GM18868 (cell line): ENCODE measurements around the gene UTP15.

Source experiments
- ATAC-seq: cut with Tn5 transposase; IDR thresholded peaks from one replicate; pipeline ENCODE4 v1.9.1; 2021; ENCODE audit warnings: mild to moderate bottlenecking, moderate library complexity; ENCODE audit not compliant: unreplicated experiment

UTP15 gene, protein sequence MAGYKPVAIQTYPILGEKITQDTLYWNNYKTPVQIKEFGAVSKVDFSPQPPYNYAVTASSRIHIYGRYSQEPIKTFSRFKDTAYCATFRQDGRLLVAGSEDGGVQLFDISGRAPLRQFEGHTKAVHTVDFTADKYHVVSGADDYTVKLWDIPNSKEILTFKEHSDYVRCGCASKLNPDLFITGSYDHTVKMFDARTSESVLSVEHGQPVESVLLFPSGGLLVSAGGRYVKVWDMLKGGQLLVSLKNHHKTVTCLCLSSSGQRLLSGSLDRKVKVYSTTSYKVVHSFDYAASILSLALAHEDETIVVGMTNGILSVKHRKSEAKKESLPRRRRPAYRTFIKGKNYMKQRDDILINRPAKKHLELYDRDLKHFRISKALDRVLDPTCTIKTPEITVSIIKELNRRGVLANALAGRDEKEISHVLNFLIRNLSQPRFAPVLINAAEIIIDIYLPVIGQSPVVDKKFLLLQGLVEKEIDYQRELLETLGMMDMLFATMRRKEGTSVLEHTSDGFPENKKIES

GRCh38 chr5:73565139-73565968, at the start of gene UTP15, which contains the start of gene ANKRA2:
Gene UTP15, plus strand, starts transcription at chr5:73565743. Its CDS starts 1,602 bp downstream, at chr5:73567345.
Gene ANKRA2, minus strand, starts transcription at chr5:73565639. Its CDS starts 2,758 bp downstream, at chr5:73562881.
- peak; percentile 93 for ATAC-seq

DNA sequence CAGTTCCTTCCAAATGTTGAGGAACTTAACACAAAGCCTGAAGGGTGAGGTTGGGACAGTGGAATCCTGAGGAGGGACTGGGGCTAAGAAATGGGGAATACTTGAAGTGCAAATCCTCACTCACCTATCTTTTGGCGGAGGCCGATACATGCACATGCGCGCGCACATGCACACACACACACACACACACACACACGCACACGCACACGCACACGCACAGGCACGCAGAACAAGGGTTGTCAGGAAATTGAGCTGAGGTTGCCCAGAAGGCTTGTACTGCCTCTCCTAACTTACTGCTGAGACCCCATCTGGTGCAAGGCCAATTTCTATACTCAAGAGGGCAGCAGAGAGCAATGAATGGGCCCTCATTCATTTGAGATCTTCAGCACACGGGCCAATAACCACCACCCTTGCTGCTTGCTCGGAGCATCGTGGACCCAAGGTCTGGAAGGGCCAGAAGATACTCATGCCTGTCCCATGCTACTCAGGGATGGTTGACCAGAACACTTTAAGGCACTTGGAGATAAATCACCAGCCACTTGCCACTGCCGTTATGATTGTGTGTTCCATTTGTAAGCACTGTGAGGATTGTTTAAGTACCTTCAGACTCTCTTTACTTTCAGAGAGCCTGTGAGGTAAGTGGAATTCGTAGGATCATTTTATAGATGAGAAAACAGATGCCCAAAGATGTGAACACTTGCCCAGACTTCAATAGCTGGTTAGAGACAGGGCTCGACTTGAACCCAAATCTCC, 45.8 kb upstream of the UTP15 start:
- ATAC-seq: peak; percentile 96

GRCh38 chr5:73522989-73523388, 42.6 kb upstream of the UTP15 start:
- no peak for ATAC-seq

GRCh38 chr5:73523861-73524260, 41.7 kb upstream of the UTP15 start:
- ATAC-seq: no peak

GRCh38 chr5:73525606-73526203, 39.8 kb upstream of the UTP15 start:
- no peak for ATAC-seq

DNA sequence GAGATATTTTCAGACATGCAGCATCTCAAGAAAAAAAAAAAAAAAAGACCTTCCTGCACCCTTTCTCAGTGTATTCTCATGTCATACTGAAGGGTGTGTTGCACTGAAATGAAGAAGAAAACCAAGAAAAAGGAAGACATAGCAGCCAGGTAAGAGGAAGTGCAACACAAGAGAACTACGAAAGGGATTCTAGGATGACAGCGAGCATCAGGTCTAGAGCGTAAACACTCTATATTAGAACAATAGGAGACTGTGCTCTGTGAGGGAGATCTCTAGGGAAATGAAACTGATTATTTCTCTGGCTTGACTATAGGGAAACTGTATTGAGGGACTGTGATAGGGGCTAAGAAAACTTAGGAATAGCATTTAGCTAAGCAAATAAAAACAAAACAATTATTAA, 37.3 kb upstream of the UTP15 start:
- no peak for ATAC-seq

DNA sequence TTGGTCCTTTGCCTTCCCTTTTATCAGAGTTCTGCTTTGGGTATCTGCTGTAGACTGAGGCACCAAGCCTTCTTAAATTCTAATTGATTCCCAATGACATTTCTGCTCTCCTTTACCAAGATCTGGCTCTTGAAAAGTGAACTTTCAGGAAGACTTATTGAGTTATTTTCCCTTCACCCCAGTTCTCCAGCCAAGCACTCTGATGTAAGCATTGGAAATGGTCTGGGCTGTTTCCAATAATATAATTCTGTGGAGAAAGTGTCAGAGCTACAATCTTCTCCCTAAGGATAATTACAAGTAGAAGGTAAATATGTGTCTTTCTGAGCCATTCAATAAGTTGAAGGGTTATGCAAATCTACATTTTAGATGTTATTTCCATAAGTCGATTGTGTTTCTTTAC, 36.5 kb upstream of the UTP15 start:
- no peak for ATAC-seq

DNA sequence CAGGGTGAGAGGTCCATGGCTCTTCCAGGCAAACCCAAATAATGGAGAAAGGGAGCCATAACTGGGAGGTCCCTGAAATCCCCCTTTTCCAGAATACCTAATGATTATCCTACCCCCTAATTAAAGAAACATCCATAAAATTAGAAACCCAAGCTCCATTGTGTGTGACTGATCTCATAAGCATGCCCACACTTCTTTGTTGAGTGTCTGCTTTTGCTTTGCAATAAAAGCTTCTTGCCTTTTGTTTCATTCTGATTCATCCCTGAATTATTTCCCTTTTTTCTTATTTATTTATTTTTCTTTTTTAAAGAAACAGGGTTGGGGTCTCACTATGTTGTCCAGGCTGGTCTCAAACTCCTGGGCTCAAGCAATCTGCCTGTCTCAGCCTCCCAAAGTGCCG, 34.2 kb upstream of the UTP15 start:
- no peak for ATAC-seq

DNA sequence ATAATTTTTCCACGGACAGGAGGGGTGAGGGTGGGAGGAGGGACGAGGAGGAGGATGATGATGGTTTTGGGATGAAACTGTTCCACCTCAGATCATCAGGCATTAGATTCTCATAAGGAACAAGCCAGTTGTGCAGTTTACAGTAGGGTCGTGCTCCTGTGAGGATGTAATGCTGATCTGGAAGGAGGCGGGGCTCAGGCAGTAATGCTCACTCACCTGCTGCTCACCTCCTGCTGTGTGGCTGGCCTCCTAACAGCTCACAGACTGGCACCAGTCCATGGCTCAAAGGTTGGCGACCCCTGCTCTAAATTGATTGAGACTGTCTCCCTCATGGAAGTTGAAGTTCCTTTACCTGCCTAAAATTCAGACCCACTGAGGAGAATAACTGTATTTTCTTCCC, 33.3 kb upstream of the UTP15 start:
- no peak for ATAC-seq

DNA sequence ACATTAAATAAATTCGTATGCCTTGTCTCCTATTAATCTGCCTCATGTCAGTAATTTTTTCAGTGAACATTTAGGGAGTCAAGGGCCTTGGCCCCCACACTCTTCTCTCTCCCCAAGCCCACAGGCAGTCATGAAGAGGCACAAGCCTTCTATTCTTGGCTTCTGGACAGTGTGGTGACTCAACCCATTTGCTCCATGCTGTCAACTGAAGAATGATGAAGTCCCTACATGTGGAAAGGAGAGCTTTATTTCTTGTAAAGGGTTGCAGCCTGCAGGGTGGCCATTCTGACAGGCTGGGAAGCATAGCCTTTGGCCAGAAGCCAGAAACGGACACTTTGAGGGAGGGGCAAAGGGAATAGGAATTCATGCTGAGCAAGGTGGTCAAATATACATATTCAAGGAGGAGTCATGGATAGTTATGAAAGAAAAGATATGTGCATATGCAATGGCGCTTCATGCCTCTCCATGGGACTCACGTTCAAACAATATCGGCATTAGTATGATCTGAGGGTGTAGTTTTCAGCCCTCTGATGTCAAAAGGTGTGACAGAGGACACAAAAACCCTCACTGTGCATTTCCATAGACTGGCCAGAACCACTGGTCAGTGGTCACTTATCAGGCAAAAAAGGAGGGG, 31.4 kb upstream of the UTP15 start:
- ATAC-seq: no peak

DNA sequence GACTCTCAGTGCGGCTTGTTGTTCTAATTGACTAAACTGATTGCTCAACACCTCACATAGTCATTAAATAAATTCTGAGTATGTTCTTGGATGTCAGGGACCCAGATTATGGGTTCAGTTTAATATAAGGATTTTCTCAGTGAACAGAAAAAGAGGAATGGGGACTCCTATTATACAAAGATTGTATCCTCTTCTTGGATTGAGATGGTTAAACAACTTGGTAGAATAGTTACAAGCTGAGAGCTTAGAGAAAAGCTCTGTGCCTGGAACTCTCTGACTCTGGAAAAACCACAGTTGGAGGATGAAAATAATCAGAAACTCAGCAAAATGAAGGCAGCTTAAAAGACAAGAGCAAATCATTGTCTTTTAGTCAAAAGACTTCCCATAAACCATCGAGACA, 30.6 kb upstream of the UTP15 start:
- no peak for ATAC-seq

GRCh38 chr5:73539730-73540129, 25.8 kb upstream of the UTP15 start:
- no peak for ATAC-seq

- no peak for ATAC-seq
These were observed 25.4 kb upstream of the UTP15 start for GRCh38 chr5:73540192-73540591.

GRCh38 chr5:73542020-73542419, 23.5 kb upstream of the UTP15 start:
- no peak for ATAC-seq

- ATAC-seq: no peak
These were observed 20.8 kb upstream of the UTP15 start for GRCh38 chr5:73544429-73545402.

- no peak for ATAC-seq
These were observed 20.2 kb upstream of the UTP15 start for GRCh38 chr5:73545403-73545779.

DNA sequence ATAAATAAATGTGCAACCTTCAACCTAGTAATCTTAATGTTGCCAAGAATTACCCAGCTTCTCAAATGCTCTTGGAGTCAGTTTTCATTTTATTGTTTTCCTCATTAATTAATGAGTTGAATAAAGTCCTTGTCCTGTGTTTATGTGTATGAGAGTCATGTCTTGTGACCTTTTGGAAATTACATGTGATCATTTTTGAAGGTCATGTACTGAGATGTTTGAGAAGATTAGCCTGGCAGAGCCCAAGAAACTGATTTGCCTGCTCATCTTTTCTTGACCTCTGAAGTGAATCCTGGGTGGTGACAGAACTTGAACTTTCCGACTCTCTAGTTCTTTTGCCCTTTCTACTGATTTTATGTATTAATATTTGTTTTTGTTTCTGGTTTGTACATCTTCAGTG, 15.5 kb upstream of the UTP15 start:
- no peak for ATAC-seq

- ATAC-seq: no peak
These were observed 12.9 kb upstream of the UTP15 start for GRCh38 chr5:73552642-73553041.

DNA sequence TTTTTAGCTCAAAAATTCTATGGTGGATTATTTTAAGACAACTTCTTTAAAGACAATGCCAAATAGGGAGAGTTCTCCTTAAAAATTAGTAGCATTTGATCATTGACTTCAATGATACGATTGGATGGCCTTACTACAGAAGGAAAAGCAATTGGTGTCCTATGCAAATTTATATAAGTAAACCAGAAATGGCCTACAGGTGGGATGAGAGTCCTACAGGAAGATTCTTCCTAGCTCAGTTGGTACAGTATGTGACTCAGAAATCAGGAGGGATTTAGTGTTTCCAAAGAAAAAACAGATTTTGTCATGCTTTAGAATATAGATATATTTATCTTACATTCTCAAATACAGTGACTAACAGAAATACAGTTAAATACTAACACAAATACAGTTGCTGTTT, 6.6 kb upstream of the UTP15 start:
- ATAC-seq: no peak
